Pericardium fibroblast (primary cell): Measurements from ENCODE around the gene MSANTD4. TPM values are rescaled to one million over a fixed set of nuclear protein-coding genes. Genes with fewer than 3 reads are reported as not detected.

Experiments
- total RNA-seq: library from RNA; depleted of rRNA; stranded (reverse); fragments of >200 nt; gene quantifications from 2 replicates; pipeline ENCODE4 v1.2.3, GENCODE V29; 2015

The MSANTD4 gene
- total RNA-seq = 10.8 and 15.2 TPM in 2 replicates

DNA sequence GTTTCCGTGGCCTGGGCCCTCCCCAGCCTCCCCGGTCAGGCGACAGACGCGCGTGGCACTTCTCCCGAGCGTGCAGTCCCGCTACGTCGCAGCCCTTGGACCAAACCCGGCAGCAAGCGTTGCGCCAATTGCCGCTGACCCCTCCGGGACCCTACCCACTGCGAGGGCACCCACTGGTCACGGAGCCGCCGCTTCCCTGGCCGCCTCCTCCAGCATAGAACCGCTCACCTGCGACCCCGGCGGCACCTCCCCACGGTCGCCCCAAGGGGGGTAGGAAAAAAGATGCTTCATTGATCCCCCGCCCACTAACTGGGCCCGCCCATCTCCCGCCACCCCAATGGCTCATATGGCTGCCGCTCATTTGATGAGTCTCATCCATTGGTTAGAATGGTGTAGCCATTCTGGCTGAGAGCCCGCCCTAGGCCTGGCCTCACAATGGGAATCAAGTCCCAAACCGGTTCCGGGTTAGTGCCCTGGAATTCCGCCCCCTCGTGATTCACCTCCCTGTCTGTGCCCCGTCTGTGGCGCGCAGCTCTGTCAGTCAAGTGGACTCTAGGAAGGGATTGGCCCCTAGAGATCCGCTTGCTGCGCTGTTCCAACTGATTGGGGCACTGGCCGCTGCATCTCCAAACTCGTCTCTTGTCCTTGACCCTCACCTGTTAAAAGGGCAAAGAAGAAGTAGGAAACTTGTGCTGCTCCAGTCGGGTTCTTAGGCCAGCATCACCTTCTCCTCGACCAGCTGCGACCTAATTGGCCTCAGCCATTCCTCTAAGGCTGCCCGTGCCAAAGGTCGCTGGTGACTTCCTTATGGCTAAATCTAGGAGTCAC is at the start of gene MSANTD4:
MSANTD4 (minus strand) TSS at position 274 of the 828 bp plus-strand sequence. CDS start 11,323 bp downstream, outside the sequence.

Other genes with a start within 250 kb of the MSANTD4 start
- gene KBTBD3, start 55.1 kb upstream of the MSANTD4 start, total RNA-seq = 0.47 and 0.85 TPM in 2 replicates
- gene AASDHPPT, start 55.4 kb upstream of the MSANTD4 start, total RNA-seq = 39.0 and 52.3 TPM in 2 replicates